ENCODE measurements around the gene OGFRL1. TPM values are rescaled to one million over a fixed set of nuclear protein-coding genes. Genes with fewer than 3 reads are reported as not detected.

The OGFRL1 gene
- total RNA-seq, 3 donors from 2014 or later = 49.1 to 113 (median 56.0) TPM

GRCh38 chr6:71332012-71332411, 43.4 kb downstream of the OGFRL1 start:
- H3K27ac ChIP-seq = no peak overlapping the region
- intact Hi-C loops (cut with DNase I; ENCODE audit: low total_unique reads) = no loop called here

DNA sequence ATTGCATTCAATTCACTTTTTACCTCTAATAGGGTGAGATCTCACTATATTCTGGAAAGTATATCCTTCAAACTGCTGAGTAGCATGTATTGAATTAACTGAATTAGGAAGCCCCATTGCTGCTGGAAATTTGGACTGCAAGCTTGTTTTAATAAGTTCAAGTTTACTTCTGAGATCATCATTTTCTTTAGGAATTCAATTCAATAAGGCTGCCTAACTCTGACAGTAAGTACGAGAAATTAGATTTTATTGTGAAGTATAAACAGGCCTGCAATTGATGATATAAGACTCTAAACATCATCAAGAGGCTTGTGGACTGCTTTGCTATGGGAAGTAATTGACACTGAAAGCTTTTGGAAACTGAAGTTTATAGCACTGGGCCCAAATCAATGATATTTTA, 44.4 kb downstream of the OGFRL1 start:
- intact Hi-C loops (cut with DNase I; ENCODE audit: low total_unique reads) = no loop called here
- H3K27ac ChIP-seq = peak overlapping the region in 1 of 2 donors; percentile 59
- H3K36me3 ChIP-seq = no peaks in the 10 kb centered on the region
- H3K27me3 ChIP-seq = no peaks in the 10 kb centered on the region
- TF ChIP-seq POLR2AphosphoS5 (IDR thresholded peaks at IDR 0.05) (no peak), CTCF (IDR thresholded peaks at IDR 0.05) (no peak), POLR2A (IDR thresholded peaks at IDR 0.05) (no peak)
- no peaks in the 10 kb centered on the region for H3K4me1 ChIP-seq
- H3K9me3 ChIP-seq = no peaks in the 10 kb centered on the region
- no peak overlapping the region for H3K4me3 ChIP-seq
- no peak for DNase-seq (ENCODE audit: low spot score in 2 of 2)

More at GRCh38 chr6:71332012-71332411, 43.4 kb downstream of the OGFRL1 start:
- TF ChIP-seq POLR2AphosphoS5 (IDR thresholded peaks at IDR 0.05) (no peak), POLR2A (IDR thresholded peaks at IDR 0.05) (no peak), CTCF (IDR thresholded peaks at IDR 0.05) (no peak)
- H3K4me1 ChIP-seq = no peaks in the 10 kb centered on the region
- no peak for DNase-seq (ENCODE audit: low spot score in 2 of 2)
- H3K36me3 ChIP-seq = no peaks in the 10 kb centered on the region
- H3K9me3 ChIP-seq = no peaks in the 10 kb centered on the region
- no peaks in the 10 kb centered on the region for H3K27me3 ChIP-seq
- no peak overlapping the region for H3K4me3 ChIP-seq

DNA sequence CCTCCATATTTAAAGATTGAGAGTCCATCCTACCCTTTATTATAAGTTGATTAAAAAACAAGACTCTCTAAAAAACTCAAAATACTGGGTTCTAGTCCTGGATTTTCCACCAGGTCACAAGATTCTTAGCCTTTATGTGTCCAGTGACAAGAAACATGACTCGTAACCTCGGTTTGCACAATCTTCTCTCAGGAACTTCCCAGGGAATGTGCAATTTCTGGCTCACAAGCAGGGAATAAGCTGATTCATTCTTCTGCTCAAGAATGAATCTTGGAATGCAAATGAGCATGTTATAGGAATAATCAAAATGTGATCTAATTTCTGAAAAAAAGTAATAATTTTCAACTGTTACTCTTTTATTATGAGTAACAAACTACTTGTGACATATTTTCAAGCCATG, 45.1 kb downstream of the OGFRL1 start:
- TF ChIP-seq POLR2AphosphoS5 (IDR thresholded peaks at IDR 0.05) = no peak
- TF ChIP-seq POLR2A (IDR thresholded peaks at IDR 0.05) = no peak
- no peak for TF ChIP-seq CTCF (IDR thresholded peaks at IDR 0.05)
- intact Hi-C loops (cut with DNase I; ENCODE audit: low total_unique reads) = no loop called here
- Histone ChIP-seq H3K27me3 (no peaks in the 10 kb centered on the region), H3K36me3 (no peaks in the 10 kb centered on the region), H3K9me3 (no peaks in the 10 kb centered on the region), H3K4me3 (no peak overlapping the region), H3K4me1 (no peaks in the 10 kb centered on the region), H3K27ac (peak overlapping the region in 1 of 2 donors; percentile 59)
- DNase-seq (ENCODE audit: low spot score in 2 of 2) = no peak

GRCh38 chr6:71334768-71335167, 46.2 kb downstream of the OGFRL1 start:
- intact Hi-C loops (cut with DNase I; ENCODE audit: low total_unique reads) = no loop called here

DNA sequence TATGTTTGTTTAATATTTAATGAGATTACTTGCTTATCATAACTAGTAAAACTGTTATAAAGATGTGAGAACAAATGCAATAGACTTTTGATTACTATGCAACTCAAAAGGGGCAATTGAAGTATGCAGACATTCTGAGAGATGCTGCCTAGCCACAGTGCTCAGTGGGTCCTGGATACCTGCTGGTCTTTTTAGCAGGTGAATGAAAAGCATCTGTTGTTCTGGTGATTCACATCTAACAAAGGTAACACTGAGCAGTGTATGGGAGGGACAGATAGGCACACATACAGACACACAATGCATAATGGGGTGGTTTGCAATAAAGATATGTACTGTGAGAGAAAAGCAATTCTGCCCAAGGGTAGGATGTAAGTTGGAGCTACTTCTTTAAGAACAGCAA, 46.9 kb downstream of the OGFRL1 start:
- intact Hi-C loops (cut with DNase I; ENCODE audit: low total_unique reads) = no loop called here
- H3K4me3 ChIP-seq = no peak overlapping the region

More at GRCh38 chr6:71334768-71335167, 46.2 kb downstream of the OGFRL1 start:
- TF ChIP-seq CTCF (IDR thresholded peaks at IDR 0.05) (no peak), POLR2AphosphoS5 (IDR thresholded peaks at IDR 0.05) (no peak), POLR2A (IDR thresholded peaks at IDR 0.05) (no peak)
- no peaks in the 10 kb centered on the region for H3K36me3 ChIP-seq
- H3K4me3 ChIP-seq = no peak overlapping the region
- H3K9me3 ChIP-seq = no peaks in the 10 kb centered on the region
- DNase-seq (ENCODE audit: low spot score in 2 of 2) = no peak
- H3K27me3 ChIP-seq = no peaks in the 10 kb centered on the region
- no peak overlapping the region for H3K27ac ChIP-seq
- no peaks in the 10 kb centered on the region for H3K4me1 ChIP-seq

More for the DNA sequence above, 46.9 kb downstream of the OGFRL1 start:
- no peaks in the 10 kb centered on the region for H3K9me3 ChIP-seq
- TF ChIP-seq POLR2AphosphoS5 (IDR thresholded peaks at IDR 0.05) (no peak), CTCF (IDR thresholded peaks at IDR 0.05) (no peak), POLR2A (IDR thresholded peaks at IDR 0.05) (no peak)
- H3K36me3 ChIP-seq = no peaks in the 10 kb centered on the region
- H3K4me1 ChIP-seq = no peaks in the 10 kb centered on the region
- no peak for DNase-seq (ENCODE audit: low spot score in 2 of 2)
- no peak overlapping the region for H3K27ac ChIP-seq
- no peaks in the 10 kb centered on the region for H3K27me3 ChIP-seq
